WTC11 (cell line): Measurements from ENCODE around the gene RABAC1. TPM values are rescaled to one million over a fixed set of nuclear protein-coding genes. Genes with fewer than 3 reads are reported as not detected.

ENCODE experiments used
- ATAC-seq: fragments of 200-7000 bp; cut with Tn5 transposase; 2 replicates; pipeline ENCODE4 v1.10.0; 2021; ENCODE audit warnings: mild to moderate bottlenecking, moderate library complexity
- CTCF ChIA-PET: fragments of 300-600 bp; sonication (Branson Sonifier 250); formaldehyde crosslinking; loops from one replicate; lab custom pipeline; 2021; ENCODE audit warnings: antibody characterized with exemption; lab: Charles Lee
- POLR2A ChIA-PET: fragments of 350-600 bp; sonication (Branson Sonifier 250); formaldehyde crosslinking; loops from one replicate; lab custom pipeline; 2021; ENCODE audit warnings: antibody characterized with exemption; lab: Charles Lee
- DNase-seq: peaks from one replicate; pipeline ENCODE4 v3.0.0; 2021; ENCODE audit warnings: low spot score
- H3K27ac Mint-ChIP-seq: 2 replicates; pipeline ENCODE4 v1.8.0; 2021; ENCODE audit warnings: mixed read lengths
- H3K27me3 Mint-ChIP-seq: 2 replicates; pipeline ENCODE4 v1.8.0; 2021; ENCODE audit warnings: low read depth, mild to moderate bottlenecking, moderate library complexity, mixed read lengths
- H3K36me3 Mint-ChIP-seq: 2 replicates; pipeline ENCODE4 v1.8.0; 2021; ENCODE audit warnings: mixed read lengths
- H3K4me1 Mint-ChIP-seq: 2 replicates; pipeline ENCODE4 v1.8.0; 2022; ENCODE audit warnings: mixed read lengths
- H3K4me3 Mint-ChIP-seq: 2 replicates; pipeline ENCODE4 v1.8.0; 2021; ENCODE audit warnings: mild to moderate bottlenecking, moderate library complexity, mixed read lengths
- H3K9me3 Mint-ChIP-seq: 2 replicates; pipeline ENCODE4 v1.8.0; 2021; ENCODE audit warnings: mixed read lengths
- CBFB ChIP-seq: sonication (generic); formaldehyde crosslinking; IDR thresholded peaks from 2 replicates; pipeline ENCODE4 v1.8.1; 2022; ENCODE audit warnings: mild to moderate bottlenecking, low read depth, missing genetic modification reagents
- JAZF1 ChIP-seq: fragments of 250-450 bp; sonication (Bioruptor Pico); IDR thresholded peaks from 2 replicates; pipeline ENCODE4 v1.9.0; 2021; ENCODE audit warnings: moderate library complexity, mild to moderate bottlenecking, inconsistent platforms
- RORB ChIP-seq: fragments of 250-450 bp; sonication (Bioruptor Pico); IDR thresholded peaks from 2 replicates; pipeline ENCODE4 v1.9.0; 2021; ENCODE audit warnings: mild to moderate bottlenecking
- TCF7 ChIP-seq: sonication (generic); formaldehyde crosslinking; IDR thresholded peaks from 2 replicates; pipeline ENCODE4 v1.8.0; 2022; ENCODE audit warnings: mild to moderate bottlenecking, low read depth, missing genetic modification reagents, moderate library complexity
- ZBTB21 ChIP-seq: sonication (generic); formaldehyde crosslinking; IDR thresholded peaks from 2 replicates; pipeline ENCODE4 v1.8.1; 2023; ENCODE audit warnings: mild to moderate bottlenecking, missing genetic modification reagents, borderline replicate concordance
- ZNF219 ChIP-seq: sonication (generic); formaldehyde crosslinking; IDR thresholded peaks from 2 replicates; pipeline ENCODE4 v1.8.0; 2023; ENCODE audit warnings: missing genetic modification reagents, mild to moderate bottlenecking, borderline replicate concordance
- ZNF423 ChIP-seq: fragments of 250-450 bp; sonication (Bioruptor Pico); IDR thresholded peaks from 2 replicates; pipeline ENCODE4 v2.1.2; 2022; ENCODE audit warnings: mild to moderate bottlenecking, moderate library complexity
- total RNA-seq: library from RNA; stranded (reverse); gene quantifications from 3 replicates; pipeline ENCODE4 v1.2.3, GENCODE V29; 2021
- TF ChIP-seq, protein P1 (sequence below): fragments of 250-450 bp; sonication (Bioruptor Pico); IDR thresholded peaks from 2 replicates; pipeline ENCODE4 v1.8.0; 2021; ENCODE audit warnings: mild to moderate bottlenecking
- TF ChIP-seq, protein P2 (sequence below): sonication (generic); formaldehyde crosslinking; IDR thresholded peaks from 2 replicates; pipeline ENCODE4 v1.8.0; 2022; ENCODE audit warnings: mild to moderate bottlenecking, missing genetic modification reagents
- TF ChIP-seq, protein P3 (sequence below): sonication (generic); formaldehyde crosslinking; IDR thresholded peaks from 2 replicates; pipeline ENCODE4 v1.8.0; 2023; ENCODE audit warnings: missing genetic modification reagents
- TF ChIP-seq, protein P4 (sequence below): sonication (generic); formaldehyde crosslinking; IDR thresholded peaks from 2 replicates; pipeline ENCODE4 v1.8.1; 2023; ENCODE audit warnings: mild to moderate bottlenecking, missing genetic modification reagents, moderate library complexity
- TF ChIP-seq, protein P5 (sequence below): sonication (generic); formaldehyde crosslinking; conservative IDR thresholded peaks from 2 replicates; pipeline ENCODE4 v1.8.1; 2023; ENCODE audit warnings: mild to moderate bottlenecking, low read depth, missing genetic modification reagents, moderate library complexity
- TF ChIP-seq, protein P6 (sequence below): fragments of 250-450 bp; sonication (Bioruptor Pico); IDR thresholded peaks from 2 replicates; pipeline ENCODE4 v1.9.0; 2021; ENCODE audit warnings: moderate library complexity, mild to moderate bottlenecking, inconsistent platforms, borderline replicate concordance
- TF ChIP-seq, protein P7 (sequence below): sonication (generic); formaldehyde crosslinking; IDR thresholded peaks from 2 replicates; pipeline ENCODE4 v1.8.1; 2023; ENCODE audit warnings: mild to moderate bottlenecking, missing genetic modification reagents, moderate library complexity
- TF ChIP-seq, protein P8 (sequence below): fragments of 250-450 bp; sonication (Bioruptor Pico); IDR thresholded peaks from 2 replicates; pipeline ENCODE4 v1.9.0; 2021; ENCODE audit warnings: mild to moderate bottlenecking
- TF ChIP-seq, protein P9 (sequence below): sonication (generic); formaldehyde crosslinking; IDR thresholded peaks from 2 replicates; pipeline ENCODE4 v1.8.0; 2023; ENCODE audit warnings: mild to moderate bottlenecking, missing genetic modification reagents

RABAC1 gene
- total RNA-seq, 1 experiment from 2014 or later: 159 TPM

DNA sequence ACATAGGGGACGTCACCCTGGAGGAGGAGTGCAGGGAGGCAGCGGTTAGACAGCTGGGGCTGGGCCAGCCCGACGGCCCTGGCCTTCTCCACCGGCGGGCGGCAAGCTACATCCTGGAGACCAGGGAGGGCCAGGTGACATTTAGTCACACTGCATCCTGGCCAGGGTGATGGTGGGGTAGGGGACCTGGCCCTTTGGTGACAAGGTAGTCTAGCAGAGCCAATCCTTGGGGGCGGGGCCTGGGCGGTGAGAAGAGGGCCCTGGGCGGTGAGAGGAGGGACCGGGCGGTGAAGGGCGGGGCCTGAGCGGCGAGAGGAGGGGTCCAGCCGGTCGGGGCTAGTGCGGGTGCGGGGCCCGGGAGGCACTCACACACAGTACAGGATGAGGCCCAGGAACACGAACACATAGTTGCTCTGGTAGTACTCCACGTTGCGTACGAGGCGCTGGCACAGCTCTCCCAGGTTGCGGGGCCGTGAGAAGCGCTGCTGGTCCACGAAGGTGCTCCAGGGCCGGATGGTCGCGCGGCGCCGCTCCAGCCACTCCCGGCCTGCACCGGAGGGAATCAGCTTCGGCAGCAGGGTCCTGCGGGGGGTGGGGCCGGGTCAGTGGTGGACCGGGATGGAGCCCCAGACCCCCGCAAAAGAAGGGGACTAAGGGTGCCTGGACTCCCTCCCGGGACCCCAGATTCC lies 610 bp downstream of the RABAC1 start (continued):
- TF ChIP-seq, protein P1, sequence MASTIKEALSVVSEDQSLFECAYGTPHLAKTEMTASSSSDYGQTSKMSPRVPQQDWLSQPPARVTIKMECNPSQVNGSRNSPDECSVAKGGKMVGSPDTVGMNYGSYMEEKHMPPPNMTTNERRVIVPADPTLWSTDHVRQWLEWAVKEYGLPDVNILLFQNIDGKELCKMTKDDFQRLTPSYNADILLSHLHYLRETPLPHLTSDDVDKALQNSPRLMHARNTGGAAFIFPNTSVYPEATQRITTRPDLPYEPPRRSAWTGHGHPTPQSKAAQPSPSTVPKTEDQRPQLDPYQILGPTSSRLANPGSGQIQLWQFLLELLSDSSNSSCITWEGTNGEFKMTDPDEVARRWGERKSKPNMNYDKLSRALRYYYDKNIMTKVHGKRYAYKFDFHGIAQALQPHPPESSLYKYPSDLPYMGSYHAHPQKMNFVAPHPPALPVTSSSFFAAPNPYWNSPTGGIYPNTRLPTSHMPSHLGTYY (CRISPR knock-in tag): no peak
- no peak for TF ChIP-seq ZNF219 (CRISPR knock-in tag)
- TF ChIP-seq, protein P2, sequence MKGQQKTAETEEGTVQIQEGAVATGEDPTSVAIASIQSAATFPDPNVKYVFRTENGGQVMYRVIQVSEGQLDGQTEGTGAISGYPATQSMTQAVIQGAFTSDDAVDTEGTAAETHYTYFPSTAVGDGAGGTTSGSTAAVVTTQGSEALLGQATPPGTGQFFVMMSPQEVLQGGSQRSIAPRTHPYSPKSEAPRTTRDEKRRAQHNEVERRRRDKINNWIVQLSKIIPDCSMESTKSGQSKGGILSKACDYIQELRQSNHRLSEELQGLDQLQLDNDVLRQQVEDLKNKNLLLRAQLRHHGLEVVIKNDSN: peak; percentile 3; the same call in 1 of the 2 replicates
- TF ChIP-seq, protein P3, sequence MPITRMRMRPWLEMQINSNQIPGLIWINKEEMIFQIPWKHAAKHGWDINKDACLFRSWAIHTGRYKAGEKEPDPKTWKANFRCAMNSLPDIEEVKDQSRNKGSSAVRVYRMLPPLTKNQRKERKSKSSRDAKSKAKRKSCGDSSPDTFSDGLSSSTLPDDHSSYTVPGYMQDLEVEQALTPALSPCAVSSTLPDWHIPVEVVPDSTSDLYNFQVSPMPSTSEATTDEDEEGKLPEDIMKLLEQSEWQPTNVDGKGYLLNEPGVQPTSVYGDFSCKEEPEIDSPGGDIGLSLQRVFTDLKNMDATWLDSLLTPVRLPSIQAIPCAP (CRISPR knock-in tag): no peak
- TF ChIP-seq TCF7 (CRISPR knock-in tag): no peak
- no peak for TF ChIP-seq ZBTB21 (CRISPR knock-in tag)
- TF ChIP-seq ZNF423 (CRISPR knock-in tag): no peak
- TF ChIP-seq, protein P4, sequence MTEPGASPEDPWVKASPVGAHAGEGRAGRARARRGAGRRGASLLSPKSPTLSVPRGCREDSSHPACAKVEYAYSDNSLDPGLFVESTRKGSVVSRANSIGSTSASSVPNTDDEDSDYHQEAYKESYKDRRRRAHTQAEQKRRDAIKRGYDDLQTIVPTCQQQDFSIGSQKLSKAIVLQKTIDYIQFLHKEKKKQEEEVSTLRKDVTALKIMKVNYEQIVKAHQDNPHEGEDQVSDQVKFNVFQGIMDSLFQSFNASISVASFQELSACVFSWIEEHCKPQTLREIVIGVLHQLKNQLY: no peak
- TF ChIP-seq JAZF1 (CRISPR knock-in tag): no peak

DNA sequence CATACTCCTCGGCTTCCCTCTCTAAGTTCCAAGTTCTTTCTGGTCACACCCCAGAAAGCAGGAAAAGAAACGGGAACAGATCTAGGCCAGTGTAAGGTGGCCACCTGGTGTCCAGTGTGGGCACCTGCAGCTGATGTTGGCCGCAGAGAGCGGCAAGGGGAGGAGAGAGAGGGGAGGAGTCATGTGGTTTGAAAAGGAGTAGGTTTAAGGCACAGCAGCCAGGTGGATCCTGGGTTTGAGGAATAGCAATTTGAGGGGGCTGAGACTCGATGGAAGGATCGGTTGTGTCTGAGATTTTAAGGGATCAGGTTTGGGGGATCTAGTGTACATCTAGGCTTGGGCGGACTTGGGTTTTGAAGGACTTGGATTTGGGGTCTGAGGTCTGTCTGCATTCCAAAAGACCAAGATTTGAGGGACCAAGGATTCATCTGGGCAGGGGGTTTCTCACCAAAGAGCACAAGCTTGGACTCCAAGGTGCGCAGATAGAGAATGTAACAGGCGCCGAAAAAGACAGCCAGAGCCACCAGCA lies 1.2 kb downstream of the RABAC1 start:
- Mint-ChIP-seq H3K27me3 (no peaks in the 10 kb centered on the region), H3K27ac (peak overlapping the region; percentile 98), H3K9me3 (no peaks in the 10 kb centered on the region), H3K4me1 (peaks cover 18% of the 10 kb centered on the region), H3K36me3 (no peaks in the 10 kb centered on the region; the same call in 1 of the 2 replicates), H3K4me3 (peak overlapping the region; percentile 78)
- CTCF ChIA-PET: interaction anchor here (0.6 to 5.1 kb wide), 23 partner anchors 8 to 444 kb away, joined by 3 to 26 read pairs (median 5); partner anchors contain the start of genes RPS19 and ZNF574
- ATAC-seq (peak; percentile 63), DNase-seq (peak; percentile 83)
- POLR2A ChIA-PET: interaction anchor here (1.1 to 2.1 kb wide), 2 partner anchors 74 to 85 kb away, joined by 3 to 8 read pairs; no protein-coding TSS in a partner anchor
- TF ChIP-seq, protein P5, sequence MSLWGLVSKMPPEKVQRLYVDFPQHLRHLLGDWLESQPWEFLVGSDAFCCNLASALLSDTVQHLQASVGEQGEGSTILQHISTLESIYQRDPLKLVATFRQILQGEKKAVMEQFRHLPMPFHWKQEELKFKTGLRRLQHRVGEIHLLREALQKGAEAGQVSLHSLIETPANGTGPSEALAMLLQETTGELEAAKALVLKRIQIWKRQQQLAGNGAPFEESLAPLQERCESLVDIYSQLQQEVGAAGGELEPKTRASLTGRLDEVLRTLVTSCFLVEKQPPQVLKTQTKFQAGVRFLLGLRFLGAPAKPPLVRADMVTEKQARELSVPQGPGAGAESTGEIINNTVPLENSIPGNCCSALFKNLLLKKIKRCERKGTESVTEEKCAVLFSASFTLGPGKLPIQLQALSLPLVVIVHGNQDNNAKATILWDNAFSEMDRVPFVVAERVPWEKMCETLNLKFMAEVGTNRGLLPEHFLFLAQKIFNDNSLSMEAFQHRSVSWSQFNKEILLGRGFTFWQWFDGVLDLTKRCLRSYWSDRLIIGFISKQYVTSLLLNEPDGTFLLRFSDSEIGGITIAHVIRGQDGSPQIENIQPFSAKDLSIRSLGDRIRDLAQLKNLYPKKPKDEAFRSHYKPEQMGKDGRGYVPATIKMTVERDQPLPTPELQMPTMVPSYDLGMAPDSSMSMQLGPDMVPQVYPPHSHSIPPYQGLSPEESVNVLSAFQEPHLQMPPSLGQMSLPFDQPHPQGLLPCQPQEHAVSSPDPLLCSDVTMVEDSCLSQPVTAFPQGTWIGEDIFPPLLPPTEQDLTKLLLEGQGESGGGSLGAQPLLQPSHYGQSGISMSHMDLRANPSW (CRISPR knock-in tag): no peak
- TF ChIP-seq, protein P6, sequence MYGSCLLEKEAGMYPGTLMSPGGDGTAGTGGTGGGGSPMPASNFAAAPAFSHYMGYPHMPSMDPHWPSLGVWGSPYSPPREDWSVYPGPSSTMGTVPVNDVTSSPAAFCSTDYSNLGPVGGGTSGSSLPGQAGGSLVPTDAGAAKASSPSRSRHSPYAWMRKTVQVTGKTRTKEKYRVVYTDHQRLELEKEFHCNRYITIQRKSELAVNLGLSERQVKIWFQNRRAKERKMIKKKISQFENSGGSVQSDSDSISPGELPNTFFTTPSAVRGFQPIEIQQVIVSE (CRISPR knock-in tag): no peak
- TF ChIP-seq, protein P2: peak; percentile 65; the same call in 1 of the 2 replicates
- TF ChIP-seq, protein P7, sequence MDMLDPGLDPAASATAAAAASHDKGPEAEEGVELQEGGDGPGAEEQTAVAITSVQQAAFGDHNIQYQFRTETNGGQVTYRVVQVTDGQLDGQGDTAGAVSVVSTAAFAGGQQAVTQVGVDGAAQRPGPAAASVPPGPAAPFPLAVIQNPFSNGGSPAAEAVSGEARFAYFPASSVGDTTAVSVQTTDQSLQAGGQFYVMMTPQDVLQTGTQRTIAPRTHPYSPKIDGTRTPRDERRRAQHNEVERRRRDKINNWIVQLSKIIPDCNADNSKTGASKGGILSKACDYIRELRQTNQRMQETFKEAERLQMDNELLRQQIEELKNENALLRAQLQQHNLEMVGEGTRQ (CRISPR knock-in tag): peak; percentile 40; the same call in 1 of the 2 replicates
- TF ChIP-seq, protein P8, sequence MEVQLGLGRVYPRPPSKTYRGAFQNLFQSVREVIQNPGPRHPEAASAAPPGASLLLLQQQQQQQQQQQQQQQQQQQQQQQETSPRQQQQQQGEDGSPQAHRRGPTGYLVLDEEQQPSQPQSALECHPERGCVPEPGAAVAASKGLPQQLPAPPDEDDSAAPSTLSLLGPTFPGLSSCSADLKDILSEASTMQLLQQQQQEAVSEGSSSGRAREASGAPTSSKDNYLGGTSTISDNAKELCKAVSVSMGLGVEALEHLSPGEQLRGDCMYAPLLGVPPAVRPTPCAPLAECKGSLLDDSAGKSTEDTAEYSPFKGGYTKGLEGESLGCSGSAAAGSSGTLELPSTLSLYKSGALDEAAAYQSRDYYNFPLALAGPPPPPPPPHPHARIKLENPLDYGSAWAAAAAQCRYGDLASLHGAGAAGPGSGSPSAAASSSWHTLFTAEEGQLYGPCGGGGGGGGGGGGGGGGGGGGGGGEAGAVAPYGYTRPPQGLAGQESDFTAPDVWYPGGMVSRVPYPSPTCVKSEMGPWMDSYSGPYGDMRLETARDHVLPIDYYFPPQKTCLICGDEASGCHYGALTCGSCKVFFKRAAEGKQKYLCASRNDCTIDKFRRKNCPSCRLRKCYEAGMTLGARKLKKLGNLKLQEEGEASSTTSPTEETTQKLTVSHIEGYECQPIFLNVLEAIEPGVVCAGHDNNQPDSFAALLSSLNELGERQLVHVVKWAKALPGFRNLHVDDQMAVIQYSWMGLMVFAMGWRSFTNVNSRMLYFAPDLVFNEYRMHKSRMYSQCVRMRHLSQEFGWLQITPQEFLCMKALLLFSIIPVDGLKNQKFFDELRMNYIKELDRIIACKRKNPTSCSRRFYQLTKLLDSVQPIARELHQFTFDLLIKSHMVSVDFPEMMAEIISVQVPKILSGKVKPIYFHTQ: no peak
- no peak for TF ChIP-seq CBFB (CRISPR knock-in tag)
- no peak for TF ChIP-seq RORB (CRISPR knock-in tag)
- TF ChIP-seq, protein P9, sequence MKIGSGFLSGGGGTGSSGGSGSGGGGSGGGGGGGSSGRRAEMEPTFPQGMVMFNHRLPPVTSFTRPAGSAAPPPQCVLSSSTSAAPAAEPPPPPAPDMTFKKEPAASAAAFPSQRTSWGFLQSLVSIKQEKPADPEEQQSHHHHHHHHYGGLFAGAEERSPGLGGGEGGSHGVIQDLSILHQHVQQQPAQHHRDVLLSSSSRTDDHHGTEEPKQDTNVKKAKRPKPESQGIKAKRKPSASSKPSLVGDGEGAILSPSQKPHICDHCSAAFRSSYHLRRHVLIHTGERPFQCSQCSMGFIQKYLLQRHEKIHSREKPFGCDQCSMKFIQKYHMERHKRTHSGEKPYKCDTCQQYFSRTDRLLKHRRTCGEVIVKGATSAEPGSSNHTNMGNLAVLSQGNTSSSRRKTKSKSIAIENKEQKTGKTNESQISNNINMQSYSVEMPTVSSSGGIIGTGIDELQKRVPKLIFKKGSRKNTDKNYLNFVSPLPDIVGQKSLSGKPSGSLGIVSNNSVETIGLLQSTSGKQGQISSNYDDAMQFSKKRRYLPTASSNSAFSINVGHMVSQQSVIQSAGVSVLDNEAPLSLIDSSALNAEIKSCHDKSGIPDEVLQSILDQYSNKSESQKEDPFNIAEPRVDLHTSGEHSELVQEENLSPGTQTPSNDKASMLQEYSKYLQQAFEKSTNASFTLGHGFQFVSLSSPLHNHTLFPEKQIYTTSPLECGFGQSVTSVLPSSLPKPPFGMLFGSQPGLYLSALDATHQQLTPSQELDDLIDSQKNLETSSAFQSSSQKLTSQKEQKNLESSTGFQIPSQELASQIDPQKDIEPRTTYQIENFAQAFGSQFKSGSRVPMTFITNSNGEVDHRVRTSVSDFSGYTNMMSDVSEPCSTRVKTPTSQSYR (CRISPR knock-in tag): no peak
